ENCODE results near the gene ANKRD11. TPM values are rescaled to one million over a fixed set of nuclear protein-coding genes. Genes with fewer than 3 reads are reported as not detected.
A peak's percentile ranks its signal among the peaks of the same experiment; 100 is the strongest.

ANKRD11 gene
- total RNA-seq, 1 donor: 97.4 TPM

- no peak overlapping the region for H2AFZ ChIP-seq (ENCODE audit: low read length)
- TF ChIP-seq CTCF (IDR thresholded peaks at IDR 0.05; ENCODE audit: extremely low read depth, low read depth, low read length): no peak
- no peak for DNase-seq (ENCODE audit: insufficient read length, low spot score, missing footprints)
- no peaks in the 10 kb centered on the region for H3K9me3 ChIP-seq (ENCODE audit: low read depth, low read length)
- no peaks in the 10 kb centered on the region for H3K27me3 ChIP-seq (ENCODE audit: insufficient read depth, low read length)
- no peak overlapping the region for H3K4me3 ChIP-seq (ENCODE audit: insufficient read depth, low read length)
- no peak overlapping the region for H3K4me2 ChIP-seq (ENCODE audit: insufficient read depth, low read length)
- peaks cover 16% of the 10 kb centered on the region for H3K4me1 ChIP-seq (ENCODE audit: insufficient read depth, low read length)
- peaks cover 7% of the 10 kb centered on the region for H3K36me3 ChIP-seq (ENCODE audit: insufficient read depth, low read length)
- peaks cover 99% of the 10 kb centered on the region for H3K79me2 ChIP-seq (ENCODE audit: insufficient read depth, low read length)
- peak overlapping the region; percentile 74 for H3K27ac ChIP-seq (ENCODE audit: low read depth, low read length)
- H4K20me1 ChIP-seq (ENCODE audit: insufficient read depth, low read length): peaks cover 84% of the 10 kb centered on the region
Observed at GRCh38 chr16:89371386-89371785, 119.0 kb downstream of the ANKRD11 start.

- peaks cover 81% of the 10 kb centered on the region for H4K20me1 ChIP-seq (ENCODE audit: insufficient read depth, low read length)
- no peak overlapping the region for H2AFZ ChIP-seq (ENCODE audit: low read length)
Observed at GRCh38 chr16:89370601-89371000, 119.8 kb downstream of the ANKRD11 start.

GRCh38 chr16:89370081-89370511 is 120.3 kb downstream of the ANKRD11 start:
- Histone ChIP-seq H3K4me2 (ENCODE audit: insufficient read depth, low read length) (no peak overlapping the region), H2AFZ (ENCODE audit: low read length) (no peak overlapping the region), H3K79me2 (ENCODE audit: insufficient read depth, low read length) (peaks cover 99% of the 10 kb centered on the region), H3K4me3 (ENCODE audit: insufficient read depth, low read length) (no peak overlapping the region), H3K9me3 (ENCODE audit: low read depth, low read length) (no peaks in the 10 kb centered on the region), H3K4me1 (ENCODE audit: insufficient read depth, low read length) (peaks cover 23% of the 10 kb centered on the region), H4K20me1 (ENCODE audit: insufficient read depth, low read length) (peaks cover 85% of the 10 kb centered on the region), H3K27me3 (ENCODE audit: insufficient read depth, low read length) (no peaks in the 10 kb centered on the region), H3K27ac (ENCODE audit: low read depth, low read length) (peak overlapping the region; percentile 15), H3K36me3 (ENCODE audit: insufficient read depth, low read length) (peaks cover 7% of the 10 kb centered on the region)
- peak; percentile 80 for DNase-seq (ENCODE audit: insufficient read length, low spot score, missing footprints)
- no peak for TF ChIP-seq CTCF (IDR thresholded peaks at IDR 0.05; ENCODE audit: extremely low read depth, low read depth, low read length)

More at GRCh38 chr16:89370601-89371000, 119.8 kb downstream of the ANKRD11 start:
- no peak for TF ChIP-seq CTCF (IDR thresholded peaks at IDR 0.05; ENCODE audit: extremely low read depth, low read depth, low read length)
- DNase-seq (ENCODE audit: insufficient read length, low spot score, missing footprints): peak; percentile 61
- no peaks in the 10 kb centered on the region for H3K9me3 ChIP-seq (ENCODE audit: low read depth, low read length)
- no peaks in the 10 kb centered on the region for H3K27me3 ChIP-seq (ENCODE audit: insufficient read depth, low read length)
- peaks cover 99% of the 10 kb centered on the region for H3K79me2 ChIP-seq (ENCODE audit: insufficient read depth, low read length)
- peaks cover 18% of the 10 kb centered on the region for H3K4me1 ChIP-seq (ENCODE audit: insufficient read depth, low read length)
- H3K27ac ChIP-seq (ENCODE audit: low read depth, low read length): peak overlapping the region; percentile 15
- peaks cover 7% of the 10 kb centered on the region for H3K36me3 ChIP-seq (ENCODE audit: insufficient read depth, low read length)
- H3K4me3 ChIP-seq (ENCODE audit: insufficient read depth, low read length): no peak overlapping the region
- H3K4me2 ChIP-seq (ENCODE audit: insufficient read depth, low read length): no peak overlapping the region

- H3K27ac ChIP-seq (ENCODE audit: low read depth, low read length): peak overlapping the region; percentile 15
- peak; percentile 58 for DNase-seq (ENCODE audit: insufficient read length, low spot score, missing footprints)
- peaks cover 7% of the 10 kb centered on the region for H3K36me3 ChIP-seq (ENCODE audit: insufficient read depth, low read length)
- H3K4me1 ChIP-seq (ENCODE audit: insufficient read depth, low read length): peaks cover 29% of the 10 kb centered on the region
- H3K4me2 ChIP-seq (ENCODE audit: insufficient read depth, low read length): no peak overlapping the region
- no peak overlapping the region for H2AFZ ChIP-seq (ENCODE audit: low read length)
- no peak overlapping the region for H3K4me3 ChIP-seq (ENCODE audit: insufficient read depth, low read length)
- H3K79me2 ChIP-seq (ENCODE audit: insufficient read depth, low read length): peaks cover 99% of the 10 kb centered on the region
- peaks cover 85% of the 10 kb centered on the region for H4K20me1 ChIP-seq (ENCODE audit: insufficient read depth, low read length)
- H3K9me3 ChIP-seq (ENCODE audit: low read depth, low read length): no peaks in the 10 kb centered on the region
- no peak for TF ChIP-seq CTCF (IDR thresholded peaks at IDR 0.05; ENCODE audit: extremely low read depth, low read depth, low read length)
- no peaks in the 10 kb centered on the region for H3K27me3 ChIP-seq (ENCODE audit: insufficient read depth, low read length)
Observed at GRCh38 chr16:89369266-89369895, 121.0 kb downstream of the ANKRD11 start.
